Stimulated activated naive CD8-positive, alpha-beta T cell treated with anti-CD3 and anti-CD28 coated beads, Interleukin-15, amount 100 ng/mL, for 72 hours (primary cell): ENCODE data around the gene MPL.
A peak's percentile ranks its signal among the peaks of the same experiment; 100 is the strongest.
"Not testable (repeated sequence)": the region's sequence is repeated elsewhere in the genome, so short reads cannot be mapped to it uniquely, and the experiment has no call there.

Source experiments
- ATAC-seq: fragments of 150-1000 bp; cut with Tn5 transposase; 2 replicates; pipeline ENCODE4 v1.10.0; 2021; ENCODE audit warnings: mild to moderate bottlenecking, moderate library complexity
- DNase-seq, 2 donors: peaks; one replicate each; pipeline ENCODE4 v3.0.0; 2021 to 2022
- H3K27ac Mint-ChIP-seq, 2 donors: one replicate each; pipeline ENCODE4 v1.8.0; 2022; ENCODE audit warnings: mild to moderate bottlenecking in 2 of 2, mixed read lengths in 2 of 2, moderate library complexity in 2 of 2
- H3K27me3 Mint-ChIP-seq: one replicate; pipeline ENCODE4 v1.8.0; 2022; ENCODE audit warnings: mixed read lengths
- H3K4me1 Mint-ChIP-seq: one replicate; pipeline ENCODE4 v1.8.0; 2022; ENCODE audit warnings: mild to moderate bottlenecking, mixed read lengths
- H3K4me3 Mint-ChIP-seq, 2 donors: one replicate each; pipeline ENCODE4 v1.8.0; 2022; ENCODE audit warnings: mild to moderate bottlenecking in 2 of 2, mixed read lengths in 2 of 2, moderate library complexity in 1 of 2
- H3K9me3 Mint-ChIP-seq, 2 donors: one replicate each; pipeline ENCODE4 v1.8.0; 2022; ENCODE audit warnings: mixed read lengths in 2 of 2

MPL gene

GRCh38 chr1:43389326-43390313 is 52.0 kb downstream of the MPL start, which contains the start of the genes MED8 and SZT2:
MED8 (minus strand) TSS chr1:43389800; CDS start chr1:43389764, 36 bp downstream.
SZT2 (plus strand) TSS chr1:43389899; CDS start chr1:43389969, 70 bp downstream.
- no peaks in the 10 kb centered on the region for H3K9me3 Mint-ChIP-seq
- peak within 1 kb of the TSS; percentile 94 to 99 for H3K4me3 Mint-ChIP-seq
- H3K4me1 Mint-ChIP-seq, result peaks cover 46% of the 10 kb centered on the region
- peak within 1 kb of the TSS; percentile 98 to 100 for H3K27ac Mint-ChIP-seq
- no peaks in the 10 kb centered on the region for H3K27me3 Mint-ChIP-seq
- ATAC-seq, result peak; percentile 99
- peak; percentile 88 to 95 for DNase-seq

GRCh38 chr1:43392702-43393101 is 55.1 kb downstream of the MPL start:
- DNase-seq (no peak), ATAC-seq (no peak)
- Mint-ChIP-seq H3K27me3 (no peaks in the 10 kb centered on the region), H3K9me3 (no peaks in the 10 kb centered on the region), H3K4me3 (no peak overlapping the region), H3K27ac (no peak overlapping the region), H3K4me1 (peaks cover 42% of the 10 kb centered on the region)

- H3K27ac Mint-ChIP-seq, result no peak overlapping the region
- H3K4me3 Mint-ChIP-seq, result no peak overlapping the region
- H3K9me3 Mint-ChIP-seq, result no peaks in the 10 kb centered on the region
- ATAC-seq (no peak), DNase-seq (no peak)
- H3K4me1 Mint-ChIP-seq, result peaks cover 18% of the 10 kb centered on the region
- H3K27me3 Mint-ChIP-seq, result no peaks in the 10 kb centered on the region
These were observed 57.9 kb downstream of the MPL start for GRCh38 chr1:43395523-43395922.

GRCh38 chr1:43396059-43396458 is 58.4 kb downstream of the MPL start:
- Mint-ChIP-seq H3K27me3 (no peaks in the 10 kb centered on the region), H3K9me3 (no peaks in the 10 kb centered on the region), H3K4me1 (peaks cover 15% of the 10 kb centered on the region), H3K27ac (no peak overlapping the region), H3K4me3 (no peak overlapping the region)
- ATAC-seq (no peak), DNase-seq (no peak)

- Mint-ChIP-seq H3K4me3 (no peak overlapping the region), H3K27me3 (no peaks in the 10 kb centered on the region), H3K27ac (no peak overlapping the region), H3K4me1 (peaks cover 17% of the 10 kb centered on the region), H3K9me3 (no peaks in the 10 kb centered on the region)
- DNase-seq (no peak), ATAC-seq (no peak)
These were observed 60.6 kb downstream of the MPL start for GRCh38 chr1:43398227-43398626.

- not testable (repeated sequence) for DNase-seq, H3K9me3 Mint-ChIP-seq, H3K4me3 Mint-ChIP-seq, ATAC-seq, H3K27ac Mint-ChIP-seq, H3K27me3 Mint-ChIP-seq
- H3K4me1 Mint-ChIP-seq, result peaks cover 12% of the 10 kb centered on the region
These were observed 62.8 kb downstream of the MPL start for GRCh38 chr1:43400441-43400840.

- H3K27ac Mint-ChIP-seq, result peak overlapping the region in 1 of 2 donors; percentile 59
- DNase-seq (no peak), ATAC-seq (no peak)
- no peak overlapping the region for H3K4me3 Mint-ChIP-seq
- H3K4me1 Mint-ChIP-seq, result peaks cover 12% of the 10 kb centered on the region
- H3K9me3 Mint-ChIP-seq, result no peaks in the 10 kb centered on the region
- no peaks in the 10 kb centered on the region for H3K27me3 Mint-ChIP-seq
These were observed 64.7 kb downstream of the MPL start for GRCh38 chr1:43402089-43402865.
